Activated naive CD4-positive, alpha-beta T cell treated with anti-CD3 and anti-CD28 coated beads, Interleukin-2, amount 10 ng/mL, durations not matched to agents 7 days and 5 days (primary cell): ENCODE data around the gene SERTAD1.
A peak's percentile ranks its signal among the peaks of the same experiment; 100 is the strongest.
"Not testable (repeated sequence)": the region's sequence is repeated elsewhere in the genome, so short reads cannot be mapped to it uniquely, and the experiment has no call there.

Experiments
- CTCF ChIA-PET: fragments of 350-600 bp; sonication (Branson Sonifier 250); formaldehyde crosslinking; loops from one replicate; lab custom pipeline; 2021; ENCODE audit warnings: antibody characterized with exemption; lab: Charles Lee
- DNase-seq: peaks from one replicate; pipeline ENCODE4 v3.0.0-alpha.2; 2020
- H3K27ac Mint-ChIP-seq: one replicate; pipeline ENCODE4 v1.8.0; 2021; ENCODE audit warnings: mild to moderate bottlenecking, moderate library complexity, mixed read lengths
- H3K27me3 Mint-ChIP-seq: one replicate; pipeline ENCODE4 v1.8.0; 2021; ENCODE audit warnings: mild to moderate bottlenecking, mixed read lengths
- H3K36me3 Mint-ChIP-seq: one replicate; pipeline ENCODE4 v1.8.0; 2021; ENCODE audit warnings: mixed read lengths
- H3K4me1 Mint-ChIP-seq: one replicate; pipeline ENCODE4 v1.8.0; 2021; ENCODE audit warnings: mixed read lengths
- H3K4me3 Mint-ChIP-seq: one replicate; pipeline ENCODE4 v1.8.0; 2021; ENCODE audit warnings: mild to moderate bottlenecking, moderate library complexity, mixed read lengths
- H3K9me3 Mint-ChIP-seq: one replicate; pipeline ENCODE4 v1.8.0; 2021; ENCODE audit warnings: mixed read lengths

Gene SERTAD1

DNA sequence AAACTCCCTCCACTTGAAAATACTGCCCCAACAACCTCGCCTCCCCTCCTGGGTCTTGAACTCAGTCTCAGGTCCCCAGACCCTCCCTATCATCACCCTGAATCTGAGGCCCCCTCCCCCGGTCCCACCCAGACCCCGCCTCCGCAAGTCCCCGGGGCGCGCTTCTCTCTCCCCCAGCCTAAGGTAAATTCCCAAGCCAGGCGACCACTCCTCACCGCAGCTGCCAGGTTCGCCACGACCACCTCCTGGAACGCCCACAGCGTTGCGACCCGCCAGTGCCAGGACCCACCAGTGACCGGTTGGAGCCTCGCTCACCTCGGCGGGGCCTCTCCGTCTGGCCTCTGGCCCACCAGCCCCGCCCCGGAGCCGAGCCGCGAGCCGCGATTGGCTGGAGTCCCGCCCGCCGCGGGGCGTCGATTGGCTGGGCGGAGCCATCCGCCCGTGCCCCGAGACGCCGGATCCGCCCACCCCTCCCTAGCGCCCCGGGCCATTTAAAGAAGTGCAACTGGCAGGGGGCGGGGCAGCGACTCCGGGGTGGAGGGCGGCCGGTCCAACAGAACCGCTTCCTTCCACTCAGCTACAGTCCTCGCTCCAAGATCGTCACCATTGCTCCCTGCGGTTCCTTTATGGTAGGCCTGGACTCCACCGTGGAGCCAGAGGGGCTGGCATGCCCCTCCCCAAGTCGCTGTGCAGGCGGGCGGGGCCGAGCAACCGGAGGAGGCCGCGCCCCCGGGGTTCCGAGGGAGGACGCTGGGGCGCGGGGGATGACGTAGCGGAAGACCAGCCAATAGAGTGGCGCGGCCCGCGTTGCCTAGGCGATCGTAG is 18.4 kb upstream of the SERTAD1 start, which contains the start of gene SERTAD3:
Gene SERTAD3, minus strand, starts transcription at position 336 of the 825 bp plus-strand sequence. CDS start 2,255 bp downstream, outside the sequence.
- peak; percentile 97 for DNase-seq
- H3K36me3 Mint-ChIP-seq = peaks cover 18% of the 10 kb centered on the region
- H3K4me3 Mint-ChIP-seq = peak within 1 kb of the TSS; percentile 97
- CTCF ChIA-PET = interaction anchor here (1.6 to 1.8 kb wide), 2 partner anchors 23 to 139 kb away, joined by 4 to 10 read pairs; no protein-coding TSS in a partner anchor
- no peaks in the 10 kb centered on the region for H3K9me3 Mint-ChIP-seq
- peaks cover 19% of the 10 kb centered on the region for H3K4me1 Mint-ChIP-seq
- peak within 1 kb of the TSS; percentile 97 for H3K27ac Mint-ChIP-seq
- peaks cover 4% of the 10 kb centered on the region for H3K27me3 Mint-ChIP-seq

DNA sequence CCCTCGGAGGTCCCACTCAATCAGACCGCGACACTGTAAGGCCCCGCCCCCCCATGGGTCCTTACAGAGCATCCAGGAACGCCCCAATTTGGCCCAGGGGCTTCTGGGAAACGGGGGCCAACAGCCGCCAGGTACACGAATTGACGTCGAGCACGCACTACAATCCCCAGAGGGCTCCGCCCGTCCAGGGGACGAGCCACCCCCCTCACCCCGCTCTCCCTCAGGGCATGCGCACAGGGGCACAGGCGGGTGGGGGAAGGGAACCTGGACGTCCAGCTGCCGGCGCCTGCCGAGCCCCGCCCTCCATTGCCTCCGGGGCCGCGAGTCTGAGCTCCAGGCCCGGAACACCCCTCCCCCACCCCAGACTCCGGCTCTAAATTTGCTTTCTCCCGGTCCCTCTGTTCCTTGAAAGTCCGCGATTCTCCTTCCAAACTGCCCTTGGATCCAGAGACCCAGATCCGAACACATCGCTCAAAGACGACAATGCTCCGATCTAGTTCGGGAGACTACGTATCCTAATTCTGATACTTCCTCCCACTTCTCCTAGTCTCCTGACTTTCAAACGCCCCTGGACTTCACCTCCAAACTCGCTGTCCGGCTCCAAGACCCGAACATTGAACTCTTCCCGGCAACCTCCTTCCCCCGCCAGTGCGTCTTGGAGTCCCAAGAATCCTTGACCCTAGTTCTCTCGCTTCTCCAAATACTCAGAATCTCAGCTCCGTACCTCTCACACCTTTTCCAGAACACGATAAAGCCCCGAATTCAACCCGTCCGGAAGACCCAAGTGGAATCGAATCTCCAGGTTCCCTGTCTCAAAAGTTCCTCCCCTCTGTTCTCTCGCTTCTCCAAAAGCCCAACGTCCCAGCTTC is 17.6 kb upstream of the SERTAD1 start:
- Mint-ChIP-seq H3K36me3 (peaks cover 18% of the 10 kb centered on the region), H3K27ac (peak overlapping the region; percentile 97), H3K4me3 (peak overlapping the region; percentile 97), H3K4me1 (peaks cover 19% of the 10 kb centered on the region), H3K9me3 (no peaks in the 10 kb centered on the region), H3K27me3 (peaks cover 4% of the 10 kb centered on the region)
- DNase-seq = peak; percentile 100
- CTCF ChIA-PET = interaction anchor here (0.7 to 1.8 kb wide), 5 partner anchors 16 to 138 kb away, joined by 3 to 10 read pairs (median 4); partner anchors contain the start of gene SERTAD1

DNA sequence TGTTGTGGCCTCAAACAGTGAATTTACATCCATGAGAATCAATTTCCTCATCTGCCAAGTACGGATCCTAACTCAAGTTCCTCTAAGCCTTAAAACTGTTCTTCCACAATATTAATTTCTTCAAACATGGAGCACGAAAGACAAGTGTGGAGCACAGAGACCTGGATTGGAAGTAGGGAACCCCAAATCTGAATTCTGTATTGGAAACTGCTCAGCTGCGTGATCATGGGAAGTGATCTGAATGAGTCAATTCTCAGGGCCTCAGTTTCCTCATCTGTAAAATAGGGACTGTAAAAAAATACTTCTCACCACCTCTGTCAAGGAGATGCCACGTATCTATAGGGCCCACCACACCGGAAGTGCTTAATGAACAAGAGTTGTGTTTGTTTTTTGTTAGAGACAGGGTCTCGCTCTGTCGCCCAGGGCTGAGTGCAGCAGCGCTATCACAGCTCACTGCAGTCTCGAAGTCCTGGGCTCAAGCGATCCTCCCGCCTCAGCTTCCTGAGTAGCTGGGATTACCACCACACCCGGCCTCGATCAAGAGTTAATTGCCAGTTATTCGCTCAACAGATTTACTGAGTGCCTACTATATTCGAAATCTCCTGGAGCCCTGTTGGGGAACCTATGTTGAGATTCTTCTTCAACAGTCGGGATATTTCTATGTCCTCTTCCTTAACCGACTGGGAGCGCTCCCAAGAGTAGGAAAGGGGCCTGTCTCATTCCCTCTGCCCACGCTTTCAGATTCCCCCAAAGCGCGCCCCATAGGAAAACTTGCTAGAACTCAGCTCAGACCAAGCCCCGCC is 16.7 kb upstream of the SERTAD1 start:
- peak; percentile 32 for DNase-seq
- Mint-ChIP-seq H3K36me3 (peaks cover 18% of the 10 kb centered on the region), H3K4me3 (peak overlapping the region; percentile 97), H3K27ac (peak overlapping the region; percentile 97), H3K9me3 (no peaks in the 10 kb centered on the region), H3K27me3 (peaks cover 4% of the 10 kb centered on the region), H3K4me1 (peaks cover 19% of the 10 kb centered on the region)
- CTCF ChIA-PET = interaction anchor here (0.7 to 1.8 kb wide), 5 partner anchors 15 to 137 kb away, joined by 3 to 10 read pairs (median 4); partner anchors contain the start of gene SERTAD1

DNA sequence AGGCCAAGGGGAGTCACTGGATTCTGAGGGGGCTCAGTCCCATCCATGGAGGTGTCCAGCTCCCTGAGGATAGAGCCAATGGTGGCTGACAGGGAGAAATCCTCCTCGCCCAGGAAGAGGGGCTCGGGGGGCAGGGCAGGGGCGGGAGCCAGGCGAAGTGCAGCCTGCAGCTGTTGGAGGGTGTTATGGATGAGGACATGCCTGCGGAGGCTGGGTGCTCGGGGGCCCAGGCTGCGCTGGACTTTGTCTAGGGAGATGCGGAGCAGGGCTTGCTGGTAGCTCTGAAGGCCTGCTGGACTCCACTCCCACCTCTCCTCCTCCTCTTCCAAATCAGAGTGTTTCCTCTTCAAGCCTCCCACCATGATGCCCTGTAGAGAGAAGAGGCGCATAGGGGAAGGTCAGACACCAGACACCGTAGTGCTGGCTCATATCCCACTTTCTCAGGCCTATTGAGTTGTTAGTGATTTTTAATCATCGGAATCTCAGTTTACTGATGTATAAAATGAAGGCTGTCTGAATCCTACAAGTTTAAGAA is 16.0 kb upstream of the SERTAD1 start:
- CTCF ChIA-PET = no interaction called here
- no peaks in the 10 kb centered on the region for H3K9me3 Mint-ChIP-seq
- no peak for DNase-seq
- peaks cover 19% of the 10 kb centered on the region for H3K4me1 Mint-ChIP-seq
- peaks cover 18% of the 10 kb centered on the region for H3K36me3 Mint-ChIP-seq
- H3K27ac Mint-ChIP-seq = no peak overlapping the region
- H3K27me3 Mint-ChIP-seq = peaks cover 4% of the 10 kb centered on the region
- peak overlapping the region; percentile 97 for H3K4me3 Mint-ChIP-seq

DNA sequence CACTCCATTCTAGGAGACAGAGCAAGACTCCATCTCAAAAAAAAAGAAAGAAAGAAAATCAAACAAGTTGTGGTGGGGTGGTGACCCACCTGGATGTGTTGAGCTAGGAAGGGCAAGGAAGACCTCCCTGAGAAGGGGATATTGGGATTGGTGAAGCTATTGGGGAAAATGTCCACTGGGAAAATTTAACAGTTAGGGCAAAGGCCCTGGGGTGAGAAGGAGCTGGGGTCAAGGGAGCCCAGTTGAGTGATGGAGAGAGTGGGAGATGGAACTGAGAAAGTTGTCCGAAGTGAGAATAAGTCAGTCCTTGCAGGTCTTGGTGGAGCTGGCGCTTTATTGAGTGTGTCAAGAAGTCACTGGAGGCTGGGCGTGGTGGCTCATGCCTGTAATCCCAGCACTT is 12.5 kb upstream of the SERTAD1 start:
- H3K27ac Mint-ChIP-seq = no peak overlapping the region
- DNase-seq = no peak
- H3K4me1 Mint-ChIP-seq = peaks cover 25% of the 10 kb centered on the region
- CTCF ChIA-PET = no interaction called here
- H3K27me3 Mint-ChIP-seq = no peaks in the 10 kb centered on the region
- no peaks in the 10 kb centered on the region for H3K9me3 Mint-ChIP-seq
- peaks cover 18% of the 10 kb centered on the region for H3K36me3 Mint-ChIP-seq
- H3K4me3 Mint-ChIP-seq = no peak overlapping the region

DNA sequence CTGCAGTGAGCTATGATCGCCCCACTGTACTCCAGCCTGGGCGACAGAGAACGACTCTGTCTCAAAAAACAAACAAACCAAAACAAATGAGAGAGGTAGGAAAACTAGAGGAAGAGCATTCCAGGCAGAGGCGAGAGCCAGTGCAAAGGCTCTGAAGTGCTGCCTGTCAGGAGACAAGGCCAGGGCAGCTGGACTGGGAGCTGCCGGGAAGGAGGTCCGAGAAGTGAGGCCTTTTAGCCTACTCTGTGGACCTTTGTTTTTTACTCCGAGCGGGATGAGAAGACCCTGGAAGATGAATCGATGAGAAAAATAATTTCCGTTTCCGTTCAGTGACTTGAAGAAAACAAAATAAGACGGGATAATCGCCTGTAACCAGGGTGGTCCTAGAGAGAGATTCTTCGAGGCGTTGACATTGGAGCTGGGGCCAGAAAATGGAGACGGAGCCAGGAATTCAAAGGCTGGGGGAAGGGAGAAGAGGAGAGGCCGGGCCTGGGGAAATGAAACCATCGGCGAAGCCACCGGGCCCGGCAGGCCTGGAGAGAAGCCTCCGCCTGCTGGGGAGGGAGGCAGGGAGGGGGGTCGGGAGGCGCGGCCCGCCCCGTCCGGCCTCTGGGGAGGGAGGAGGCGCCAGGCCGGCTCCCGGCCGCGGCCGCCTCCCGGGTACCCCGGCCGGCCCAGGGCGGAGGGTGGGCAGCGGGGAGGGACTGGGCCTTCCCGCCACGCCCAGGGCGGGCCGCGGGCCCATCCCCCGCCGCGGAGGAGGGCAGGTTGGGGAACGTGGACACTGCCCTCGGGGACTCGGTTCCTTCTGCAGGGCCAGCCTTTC is 7.8 kb upstream of the SERTAD1 start:
- peaks cover 23% of the 10 kb centered on the region for H3K4me1 Mint-ChIP-seq
- CTCF ChIA-PET = no interaction called here
- DNase-seq = peak; percentile 79
- peaks cover under 1% of the 10 kb centered on the region for H3K27me3 Mint-ChIP-seq
- no peaks in the 10 kb centered on the region for H3K9me3 Mint-ChIP-seq
- peak overlapping the region; percentile 95 for H3K27ac Mint-ChIP-seq
- H3K4me3 Mint-ChIP-seq = peak overlapping the region; percentile 84
- H3K36me3 Mint-ChIP-seq = no peaks in the 10 kb centered on the region

DNA sequence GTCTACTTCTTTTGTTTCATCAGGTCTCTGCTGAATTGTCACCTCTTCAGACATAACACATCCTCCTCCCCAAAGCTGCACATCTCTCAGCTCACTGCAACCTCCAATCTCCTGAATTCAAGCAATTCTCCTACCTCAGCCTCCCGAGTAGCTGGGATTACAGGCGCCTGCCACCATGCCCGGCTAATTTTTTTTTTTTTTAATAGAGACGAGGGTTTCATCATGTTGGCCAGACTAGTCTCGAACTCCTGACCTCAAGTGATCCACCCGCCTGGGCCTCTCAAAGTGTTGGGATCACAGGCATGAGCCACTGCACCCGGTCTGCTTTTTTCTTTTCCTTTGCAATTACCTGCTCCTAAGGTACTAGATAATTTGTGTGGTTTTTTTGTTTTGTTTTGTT is 7.0 kb upstream of the SERTAD1 start:
- Mint-ChIP-seq H3K4me3 (peak overlapping the region; percentile 84), H3K4me1 (peaks cover 23% of the 10 kb centered on the region), H3K27ac (peak overlapping the region; percentile 95)
- H3K27me3 Mint-ChIP-seq, CTCF ChIA-PET, DNase-seq, H3K9me3 Mint-ChIP-seq, H3K36me3 Mint-ChIP-seq: not testable (repeated sequence)

DNA sequence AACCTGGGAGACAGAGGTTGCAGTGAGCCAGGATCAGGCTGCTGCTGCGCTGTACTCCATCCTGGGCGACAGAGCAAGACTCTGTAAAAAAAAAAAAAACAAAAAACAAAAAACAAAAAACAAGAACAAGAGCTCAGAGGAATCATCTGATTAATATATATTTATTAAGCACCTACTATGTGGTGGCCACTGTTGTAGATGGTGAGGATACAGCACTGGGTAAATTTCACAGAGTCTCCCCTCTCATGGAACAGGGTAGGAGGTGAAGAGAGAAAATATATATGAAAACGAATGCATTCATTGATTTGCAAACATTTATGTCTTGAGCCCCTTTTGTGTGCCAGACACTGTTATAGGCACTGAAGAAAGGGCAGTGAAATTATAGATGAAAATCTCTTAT is 5.9 kb upstream of the SERTAD1 start:
- Mint-ChIP-seq H3K4me1 (peaks cover 23% of the 10 kb centered on the region), H3K36me3 (no peaks in the 10 kb centered on the region), H3K4me3 (no peak overlapping the region), H3K9me3 (no peaks in the 10 kb centered on the region), H3K27me3 (peaks cover 8% of the 10 kb centered on the region), H3K27ac (peak overlapping the region; percentile 69)
- no peak for DNase-seq
- CTCF ChIA-PET = no interaction called here

DNA sequence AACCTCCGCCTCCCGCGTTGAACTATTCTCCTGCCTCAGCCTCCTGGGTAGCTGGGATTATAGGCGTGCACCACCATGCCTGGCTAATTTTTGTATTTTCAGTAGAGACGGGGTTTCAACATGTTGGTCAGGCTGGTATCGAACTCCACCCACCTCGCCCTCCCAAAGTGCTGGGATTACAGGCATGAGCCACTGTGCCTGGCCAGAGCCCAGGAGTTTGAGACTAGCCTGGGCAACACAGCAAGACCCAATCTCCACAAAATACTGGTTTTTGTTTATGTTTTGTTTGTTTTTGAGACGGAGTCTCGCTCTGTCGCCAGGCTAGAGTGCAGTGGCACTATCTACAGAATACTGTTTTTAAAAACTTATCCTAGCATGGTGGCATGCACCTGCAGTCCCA is 4.5 kb upstream of the SERTAD1 start:
- DNase-seq, H3K36me3 Mint-ChIP-seq, H3K9me3 Mint-ChIP-seq, H3K4me3 Mint-ChIP-seq, H3K27ac Mint-ChIP-seq: not testable (repeated sequence)
- CTCF ChIA-PET = interaction anchor here (0.7 to 1.9 kb wide), 2 partner anchors 34 to 205 kb away, joined by 3 to 4 read pairs; no protein-coding TSS in a partner anchor
- Mint-ChIP-seq H3K27me3 (peaks cover 14% of the 10 kb centered on the region), H3K4me1 (peaks cover 29% of the 10 kb centered on the region)

DNA sequence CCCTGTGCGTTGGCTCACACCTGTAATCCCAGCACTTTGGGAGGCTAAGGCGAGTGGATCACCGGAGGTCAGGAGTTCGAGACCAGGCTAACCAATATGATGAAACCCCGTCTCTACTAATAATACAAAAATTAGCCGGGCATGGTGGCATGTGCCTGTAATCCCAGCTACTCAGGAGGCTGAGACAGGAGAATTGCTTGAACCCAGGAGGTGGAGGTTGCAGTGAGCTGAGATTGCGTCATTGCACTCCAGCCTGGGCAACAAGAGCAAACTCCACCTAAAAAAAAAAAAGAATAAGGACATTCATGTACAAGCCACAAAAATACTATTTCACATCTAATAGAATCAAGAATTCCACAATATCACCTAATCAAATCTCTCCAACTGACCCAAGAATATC is 2.4 kb upstream of the SERTAD1 start:
- not testable (repeated sequence) for H3K4me3 Mint-ChIP-seq, DNase-seq, H3K27ac Mint-ChIP-seq, H3K36me3 Mint-ChIP-seq, H3K9me3 Mint-ChIP-seq
- H3K4me1 Mint-ChIP-seq = peaks cover 31% of the 10 kb centered on the region
- peaks cover 14% of the 10 kb centered on the region for H3K27me3 Mint-ChIP-seq
- CTCF ChIA-PET = interaction anchor here (1.4 kb wide), 1 partner anchor 15 kb away, joined by 3 read pairs; no protein-coding TSS in a partner anchor

DNA sequence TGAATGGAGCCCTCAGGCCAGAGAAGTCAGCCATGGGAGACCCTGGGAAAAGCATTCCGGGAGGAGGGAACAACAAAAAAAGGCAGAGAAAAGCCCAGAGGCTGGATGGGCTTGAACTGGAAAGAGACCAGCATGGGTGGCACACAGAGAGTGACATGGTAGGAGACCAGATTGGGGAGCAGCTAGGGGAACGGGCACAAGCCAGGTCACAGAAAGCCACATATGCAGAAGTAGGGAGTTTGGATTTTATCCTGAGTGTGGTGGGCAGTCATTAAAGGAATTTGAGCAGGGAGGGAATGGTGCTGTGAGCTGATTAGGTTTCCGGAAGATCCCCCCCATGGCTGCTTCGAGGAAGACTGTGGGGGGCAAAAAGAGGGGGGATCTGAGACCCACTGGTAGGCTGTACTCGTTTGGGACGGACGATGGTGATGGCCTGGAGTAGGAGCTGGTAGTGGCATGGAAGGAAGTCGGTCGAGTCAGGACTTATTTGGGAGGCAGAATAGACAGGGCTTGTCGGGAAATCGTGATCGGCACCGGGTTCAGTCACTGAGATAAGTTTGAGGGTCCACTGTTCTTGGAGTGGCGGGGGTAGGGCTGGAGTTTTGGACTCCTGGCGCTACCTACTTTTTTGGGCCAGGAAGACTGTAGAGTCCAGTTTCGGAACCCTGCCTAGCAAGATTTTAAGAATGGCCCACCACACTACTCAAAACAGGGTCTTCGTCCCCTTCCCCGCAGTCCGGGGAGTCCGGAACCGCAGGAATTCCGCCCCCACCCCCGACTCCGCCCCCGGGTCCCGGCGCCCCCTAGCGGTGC is 949 bp downstream of the SERTAD1 start:
- Mint-ChIP-seq H3K36me3 (peaks cover 15% of the 10 kb centered on the region), H3K4me1 (peaks cover 43% of the 10 kb centered on the region), H3K27me3 (peaks cover 14% of the 10 kb centered on the region), H3K9me3 (no peaks in the 10 kb centered on the region), H3K27ac (peak overlapping the region; percentile 90), H3K4me3 (peak overlapping the region; percentile 80)
- DNase-seq = peak; percentile 35
- CTCF ChIA-PET = interaction anchor here (0.6 kb wide), 1 partner anchor 119 kb away, joined by 3 read pairs; no protein-coding TSS in a partner anchor

DNA sequence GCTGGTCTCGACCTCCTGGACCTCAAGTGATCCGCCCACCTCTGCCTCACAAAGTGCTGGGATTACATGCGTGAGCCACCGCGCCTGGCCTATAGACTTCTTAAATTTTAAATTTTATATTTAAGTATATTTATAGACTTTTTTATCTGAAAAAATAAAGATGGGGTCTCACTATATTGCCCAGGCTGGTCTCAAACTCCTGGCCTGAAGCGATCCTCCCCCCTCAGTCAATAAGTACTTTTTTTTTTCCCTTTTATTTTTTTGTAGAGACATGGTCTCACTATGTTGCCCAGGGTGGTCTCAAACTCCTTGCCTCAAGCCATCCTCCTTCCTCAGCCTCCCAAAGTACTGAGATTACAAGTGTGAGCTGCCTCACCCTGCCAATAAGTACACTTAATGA is 1.9 kb downstream of the SERTAD1 start:
- Mint-ChIP-seq H3K4me1 (peaks cover 44% of the 10 kb centered on the region), H3K4me3 (peak overlapping the region; percentile 80)

More for the DNA sequence above, 1.9 kb downstream of the SERTAD1 start:
- no peaks in the 10 kb centered on the region for H3K9me3 Mint-ChIP-seq
- peaks cover 16% of the 10 kb centered on the region for H3K36me3 Mint-ChIP-seq
- H3K27ac Mint-ChIP-seq = no peak overlapping the region
- DNase-seq = no peak
- peaks cover 14% of the 10 kb centered on the region for H3K27me3 Mint-ChIP-seq
- CTCF ChIA-PET = interaction anchor here (0.6 kb wide), 1 partner anchor 118 kb away, joined by 3 read pairs; no protein-coding TSS in a partner anchor
